Right hindlimb (tissue), 1 donor: Measurements from ENCODE around the gene ZFAND6.

Experiments
- DNase-seq: peaks from one replicate; pipeline ENCODE4 v3.0.0-alpha.2; 2018

The ZFAND6 gene

GRCh38 chr15:80173022-80173759 lies 113.7 kb downstream of the ZFAND6 start:
- peak; percentile 65 for DNase-seq

GRCh38 chr15:80174017-80174746 lies 114.7 kb downstream of the ZFAND6 start:
- no peak for DNase-seq

GRCh38 chr15:80175436-80175835 lies 116.0 kb downstream of the ZFAND6 start:
- no peak for DNase-seq

DNA sequence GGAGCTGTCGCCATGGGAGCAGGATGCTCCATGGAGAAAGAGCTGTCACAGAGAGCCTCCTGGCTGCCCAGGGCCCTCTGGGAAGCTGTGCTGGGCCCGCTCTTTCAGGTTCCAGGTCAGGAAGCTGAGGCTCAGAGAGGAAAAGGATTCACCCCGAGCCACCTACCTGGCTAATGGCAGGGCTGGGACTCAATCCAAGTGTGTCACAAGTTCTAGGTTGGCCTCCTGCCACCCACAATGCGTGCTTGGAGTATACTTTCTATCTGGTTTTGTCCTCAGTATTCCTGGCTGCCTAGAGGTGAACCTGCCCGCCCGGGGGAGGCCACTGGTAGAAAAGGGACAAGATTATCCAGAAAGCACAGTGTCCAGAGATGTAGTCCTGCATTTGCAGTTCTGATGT lies 117.0 kb downstream of the ZFAND6 start:
- DNase-seq: no peak

- no peak for DNase-seq
These were observed 117.7 kb downstream of the ZFAND6 start for GRCh38 chr15:80177156-80177555.

- no peak for DNase-seq
These were observed 119.7 kb downstream of the ZFAND6 start for GRCh38 chr15:80179025-80179759.

GRCh38 chr15:80179935-80180334 lies 120.5 kb downstream of the ZFAND6 start:
- DNase-seq: peak; percentile 53

GRCh38 chr15:80180468-80180867 lies 121.0 kb downstream of the ZFAND6 start:
- DNase-seq: no peak

DNA sequence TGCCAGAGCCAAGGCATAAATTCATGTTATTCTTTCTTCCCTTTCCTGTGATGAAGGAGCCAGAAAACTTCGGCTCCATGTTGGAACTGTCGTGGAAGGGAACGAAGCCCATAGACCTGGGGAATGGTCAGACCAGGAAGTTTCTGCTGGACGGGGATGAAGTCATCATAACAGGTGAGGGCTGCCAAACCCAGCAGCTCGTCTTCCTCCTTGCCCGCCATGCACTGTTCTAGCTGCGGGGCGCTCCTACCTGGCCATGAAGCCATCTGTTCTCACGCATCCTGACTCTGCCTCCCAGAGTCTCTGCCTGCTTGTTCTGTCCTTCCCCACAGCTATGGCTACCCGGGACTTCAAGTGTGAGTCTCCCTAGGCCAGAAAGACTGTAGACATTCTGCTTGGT lies 121.5 kb downstream of the ZFAND6 start:
- DNase-seq: no peak

- DNase-seq: peak; percentile 65
These were observed 123.3 kb downstream of the ZFAND6 start for GRCh38 chr15:80182611-80183261.

DNA sequence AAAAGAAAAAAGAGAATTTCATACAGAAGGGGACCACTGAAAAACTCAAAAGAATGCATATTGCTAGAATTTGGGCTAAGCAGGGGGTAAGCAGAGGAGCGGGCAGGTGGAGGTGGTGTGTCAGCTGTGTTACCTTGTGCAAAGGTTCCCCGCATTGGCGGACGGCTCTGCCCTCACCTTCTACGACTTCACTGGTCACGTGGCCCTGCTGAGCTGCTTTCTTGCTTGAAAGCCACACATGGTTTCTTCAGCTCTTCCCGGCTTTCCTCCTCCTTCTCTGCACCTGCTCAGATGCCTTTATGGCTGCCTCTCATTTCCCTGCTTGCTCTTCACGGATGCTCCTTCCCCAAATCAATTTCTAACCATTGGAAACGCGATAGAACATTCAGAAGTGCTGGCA lies 123.8 kb downstream of the ZFAND6 start:
- DNase-seq: no peak

GRCh38 chr15:80183886-80184285 lies 124.4 kb downstream of the ZFAND6 start:
- DNase-seq: no peak

DNA sequence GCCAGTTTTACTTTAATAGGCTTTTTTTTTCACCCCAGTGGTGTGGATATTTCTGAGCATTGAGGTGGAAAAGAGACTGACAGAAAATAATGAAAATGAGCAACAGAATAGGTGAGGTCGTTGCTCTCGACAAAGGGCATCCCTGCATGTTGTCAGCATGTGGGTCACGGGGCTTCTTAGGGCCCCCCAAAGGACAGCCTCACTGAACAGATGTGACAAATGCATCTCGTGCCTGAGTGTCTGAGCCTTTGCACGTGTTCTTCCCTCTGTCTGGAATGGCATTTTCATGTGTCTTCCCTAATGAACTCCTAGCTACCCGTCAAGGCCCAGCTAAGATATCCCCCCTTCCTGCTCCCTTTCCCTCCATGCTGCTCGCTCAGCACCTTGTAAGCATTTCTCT lies 125.1 kb downstream of the ZFAND6 start:
- no peak for DNase-seq

GRCh38 chr15:80185152-80185551 lies 125.7 kb downstream of the ZFAND6 start:
- DNase-seq: no peak

GRCh38 chr15:80186066-80186465 lies 126.6 kb downstream of the ZFAND6 start:
- no peak for DNase-seq

DNA sequence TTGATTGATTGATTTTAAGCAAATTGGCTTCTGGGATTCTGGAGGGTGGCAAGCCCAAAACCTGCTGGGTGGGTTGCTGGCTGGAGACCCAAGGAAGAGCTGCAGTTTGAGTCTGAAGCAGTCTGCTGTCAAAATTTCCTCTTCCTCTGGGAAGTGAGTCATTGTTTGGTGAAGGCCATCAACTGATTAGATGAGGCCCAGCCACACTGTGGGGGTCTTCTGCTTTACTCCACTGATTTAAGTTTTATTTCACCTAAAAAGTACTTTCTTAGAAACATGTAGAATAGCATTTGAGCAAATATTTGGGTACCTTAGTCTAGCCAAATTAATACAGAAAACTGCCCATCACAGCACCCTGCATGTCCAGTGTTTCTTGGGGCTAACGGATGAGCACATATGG lies 127.1 kb downstream of the ZFAND6 start:
- DNase-seq: no peak
